Stimulated activated CD4-positive, alpha-beta T cell treated with anti-CD3 and anti-CD28 coated beads, Interleukin-15, amount 100 ng/mL, for 24 hours (primary cell): ENCODE data around the gene NKX1-2.
A peak's percentile ranks its signal among the peaks of the same experiment; 100 is the strongest.

Source experiments
- DNase-seq: peaks from one replicate; pipeline ENCODE4 v3.0.0-alpha.2; 2020

The NKX1-2 gene

DNA sequence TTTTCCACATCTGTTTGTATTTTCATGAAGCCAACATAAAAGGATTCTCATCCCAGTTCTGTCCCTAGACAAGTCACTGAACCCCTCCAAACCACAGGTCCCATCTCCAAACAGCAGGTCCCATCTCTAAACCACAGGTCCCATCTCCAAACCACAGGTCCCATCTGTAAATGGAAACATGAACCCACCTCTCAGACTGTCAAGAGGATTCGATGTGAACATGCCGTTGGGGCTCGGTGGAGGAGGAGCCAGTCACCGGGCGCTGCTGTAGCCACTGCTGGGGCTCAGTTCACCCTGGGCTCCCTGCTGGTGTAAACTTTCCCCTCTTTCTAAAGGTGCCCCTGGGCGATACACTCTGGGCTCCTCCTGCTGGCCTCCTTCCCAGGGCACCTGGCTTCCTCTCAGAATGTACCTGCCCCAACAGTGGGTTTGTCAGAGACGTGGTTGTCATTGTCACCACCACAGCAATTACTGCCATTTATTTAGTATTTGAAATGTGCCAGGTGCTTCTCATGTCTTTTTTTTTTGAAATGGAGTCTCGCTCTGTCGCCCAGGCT lies 24.8 kb upstream of the NKX1-2 start:
- no peak for DNase-seq

DNA sequence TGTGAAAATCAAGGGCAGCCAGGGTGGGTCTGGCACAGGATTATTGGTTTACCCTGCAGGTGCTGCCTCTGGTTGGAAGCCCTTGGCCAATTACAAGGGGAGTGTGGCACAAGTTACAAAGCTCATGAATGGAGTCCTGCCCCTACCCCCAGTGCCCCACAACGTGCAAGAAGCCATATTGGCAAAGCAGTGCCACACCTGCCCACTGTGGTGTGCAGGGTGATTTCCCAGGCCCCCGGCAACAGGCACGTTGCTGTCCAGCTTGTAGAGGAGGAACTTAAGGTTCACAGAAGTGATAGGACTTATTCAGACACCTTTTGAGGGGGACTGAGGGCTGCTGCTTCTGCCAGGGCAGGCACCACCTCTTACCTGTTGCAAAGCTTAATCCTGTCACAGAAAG lies 23.2 kb upstream of the NKX1-2 start:
- no peak for DNase-seq

DNA sequence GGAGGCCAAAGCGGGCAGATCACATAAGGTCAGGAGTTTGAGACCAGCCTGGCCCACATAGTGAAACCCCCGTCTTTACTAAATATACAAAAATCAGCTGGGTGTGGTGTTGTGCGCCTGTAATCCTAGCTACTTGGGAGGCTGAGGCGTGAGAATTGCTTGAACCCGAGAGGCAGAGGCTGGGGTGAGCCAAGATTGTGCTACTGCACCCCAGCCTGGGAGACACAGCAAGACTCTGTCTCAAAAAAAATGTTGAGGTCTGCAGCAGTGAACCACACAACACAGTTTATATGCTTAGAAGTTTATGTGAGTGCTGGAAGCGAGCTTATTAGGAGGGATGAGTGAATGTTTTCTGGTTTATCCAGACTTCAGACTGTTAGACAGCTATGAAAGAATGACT lies 22.2 kb upstream of the NKX1-2 start:
- DNase-seq, result no peak

DNA sequence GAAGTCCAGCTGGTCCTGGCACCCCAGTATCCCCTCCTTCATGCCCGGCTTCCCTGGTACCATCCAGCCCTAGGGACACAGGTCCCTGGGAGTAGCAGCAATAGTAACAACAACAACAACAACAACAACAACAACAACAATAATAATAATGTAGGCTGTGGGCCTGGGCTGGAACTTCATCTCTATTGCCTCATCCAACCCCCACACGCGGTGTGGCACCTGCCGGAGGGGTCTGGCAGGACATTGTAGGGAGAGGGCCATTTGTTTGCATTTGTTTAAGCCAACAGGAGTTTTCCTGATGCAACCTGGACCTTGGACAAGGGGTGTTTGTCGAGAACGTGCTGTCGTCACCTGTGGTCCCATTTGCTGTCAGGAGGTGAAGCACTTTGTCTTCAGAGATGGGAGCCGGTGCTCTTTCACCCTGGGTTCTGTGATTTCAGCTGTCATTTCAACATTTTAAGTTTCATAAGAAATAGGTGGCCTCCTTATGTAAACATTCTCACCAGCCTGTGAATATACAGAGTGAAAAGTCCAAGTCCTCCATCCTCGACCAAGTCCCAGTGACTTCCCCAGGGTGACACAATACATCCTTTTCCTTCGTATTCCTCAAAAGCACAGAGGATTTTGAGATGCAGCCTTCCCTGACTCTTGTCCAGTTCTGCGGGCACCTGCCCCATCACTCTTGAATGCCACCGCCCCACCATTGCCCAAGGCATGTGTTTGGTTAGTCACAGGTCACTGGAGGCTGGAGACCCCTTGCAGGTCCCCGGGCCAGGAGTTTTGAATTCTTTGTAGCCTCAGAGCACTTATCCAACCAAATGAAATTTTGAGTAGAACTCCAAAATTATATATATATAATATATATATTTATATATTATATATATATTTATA lies 21.0 kb upstream of the NKX1-2 start:
- DNase-seq, result no peak

DNA sequence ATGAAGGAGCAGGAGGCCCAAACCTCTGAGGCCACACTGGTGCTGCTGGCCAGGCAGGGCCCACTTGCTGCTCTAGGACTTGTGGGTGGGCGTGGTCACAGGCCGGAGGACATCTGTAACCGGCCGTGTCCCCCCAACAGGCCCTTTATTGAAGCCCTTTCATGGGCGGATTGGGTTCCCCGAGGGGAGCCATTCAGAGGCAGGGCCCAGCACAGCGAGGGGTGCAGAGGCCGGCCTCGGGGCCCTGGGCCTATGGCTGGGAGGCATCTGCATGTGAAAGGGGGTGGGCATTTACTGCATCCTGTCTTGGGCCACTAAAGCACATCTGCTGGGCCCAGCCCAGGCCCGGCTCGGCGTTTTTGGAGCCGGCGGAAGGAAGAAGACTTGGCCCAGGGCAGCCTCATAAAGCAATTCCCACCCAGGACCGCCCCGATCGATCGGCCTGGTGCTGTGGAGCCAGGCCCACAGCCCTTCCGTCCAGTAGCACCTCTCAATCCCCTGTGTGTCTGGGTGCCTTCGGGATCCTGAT lies 20.2 kb upstream of the NKX1-2 start:
- no peak for DNase-seq

DNA sequence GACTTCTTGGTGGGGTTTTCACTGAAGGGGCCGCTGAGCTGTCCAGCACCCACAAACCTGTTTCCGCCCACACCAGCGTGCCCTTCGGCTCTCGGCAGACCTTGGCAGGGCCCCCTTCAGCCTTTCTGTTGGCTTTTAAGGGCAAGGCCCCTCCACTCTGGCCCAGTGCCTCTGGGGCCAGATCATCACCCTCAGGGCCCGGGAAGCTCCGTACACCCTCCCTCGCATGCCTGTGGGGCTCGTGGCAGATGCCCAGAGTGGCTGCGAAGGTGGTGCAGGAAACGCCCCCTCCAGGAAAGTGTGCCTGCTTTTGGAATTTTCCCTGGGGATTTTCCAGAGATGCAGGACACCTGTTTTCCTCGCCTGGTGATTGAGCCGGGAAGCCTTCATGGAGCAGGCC lies 18.8 kb upstream of the NKX1-2 start:
- DNase-seq, result no peak

DNA sequence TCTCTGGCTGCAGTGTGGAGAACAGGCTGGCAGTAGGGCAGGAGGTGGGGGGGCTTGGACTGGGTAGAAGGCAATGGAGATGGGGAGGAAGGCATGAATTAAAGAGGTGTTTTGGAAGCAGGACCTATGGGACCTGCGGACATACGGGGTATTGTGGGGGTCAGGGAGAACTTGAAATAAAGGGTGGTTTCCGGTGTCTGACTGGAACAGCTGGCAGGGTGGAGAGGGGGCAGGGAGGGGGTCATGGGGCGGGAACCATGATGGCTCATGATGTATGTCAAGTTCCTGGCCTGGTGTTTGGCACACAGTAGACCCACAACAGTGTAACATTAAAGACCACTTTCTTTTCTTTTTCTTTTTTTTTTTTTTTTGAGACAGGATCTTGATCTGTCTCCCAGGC lies 17.3 kb upstream of the NKX1-2 start:
- no peak for DNase-seq

DNA sequence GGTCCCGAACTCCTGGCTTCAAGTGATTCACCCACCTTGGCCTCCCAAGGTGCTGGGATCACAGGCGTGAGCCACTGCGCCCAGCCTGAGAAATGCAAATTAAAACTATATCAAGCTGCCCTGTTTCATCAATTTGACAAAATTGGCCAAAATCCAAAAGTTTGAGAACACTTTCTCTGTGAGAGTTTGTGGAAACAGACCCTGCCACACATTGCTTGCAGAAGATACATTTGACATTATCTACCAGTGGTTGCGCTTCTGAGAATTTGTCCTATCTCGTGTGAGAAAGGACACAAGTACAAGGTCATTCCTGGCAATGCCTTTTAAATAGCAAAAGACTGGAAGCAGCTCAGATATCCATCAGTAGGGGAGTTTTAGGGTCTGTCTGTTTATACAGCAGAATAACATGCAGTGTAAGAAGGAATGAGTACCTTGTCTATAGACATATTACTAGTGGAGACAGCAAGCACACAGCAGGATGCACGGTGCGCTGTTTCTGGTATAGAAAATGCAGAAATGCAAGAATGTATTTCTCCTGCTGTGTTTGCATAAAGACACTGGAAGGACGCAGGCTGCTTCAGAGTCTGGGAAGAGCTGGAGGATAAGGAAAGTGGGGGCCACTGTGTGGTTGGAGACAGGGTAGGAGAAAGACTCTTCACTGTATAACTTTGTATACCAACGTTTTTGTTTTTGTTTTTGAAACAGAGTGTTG lies 16.1 kb upstream of the NKX1-2 start:
- DNase-seq, result no peak

DNA sequence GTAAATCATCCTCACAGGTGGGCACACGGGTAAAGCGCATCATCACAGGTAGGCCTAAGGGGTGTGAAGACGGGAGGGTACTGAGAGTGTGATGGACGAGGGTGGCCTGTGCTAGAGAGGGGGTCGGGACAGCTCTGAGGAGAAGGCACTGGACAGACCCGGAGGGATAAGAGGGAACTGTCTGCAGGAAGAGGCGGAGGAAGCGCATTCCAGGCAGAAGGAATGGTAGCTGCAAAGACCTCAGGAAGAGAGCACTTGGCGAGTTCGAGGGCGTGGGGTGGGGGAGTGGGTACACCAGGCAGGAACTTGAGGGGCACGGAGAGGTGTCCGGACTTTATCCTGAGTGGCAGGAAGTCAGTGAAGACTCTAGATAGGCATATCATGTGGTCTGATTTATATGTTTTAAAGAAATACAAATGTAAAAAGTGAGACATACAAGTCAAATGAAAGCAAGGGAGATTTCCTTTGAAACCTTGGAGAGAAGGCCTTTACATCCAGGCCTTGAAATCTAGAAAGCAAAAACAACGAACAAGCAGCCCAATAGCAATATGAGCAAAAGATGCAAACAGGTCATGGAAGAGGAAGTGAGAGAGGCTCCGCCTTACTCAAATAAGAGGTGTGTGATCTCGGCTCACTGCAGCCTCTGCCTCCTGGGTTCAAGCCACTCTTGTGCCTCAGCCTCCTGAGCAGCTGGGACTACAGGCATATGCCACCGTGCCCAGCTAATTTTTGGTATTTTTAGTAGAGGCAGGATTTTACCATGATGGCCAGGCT lies 15.4 kb upstream of the NKX1-2 start:
- DNase-seq, result no peak

DNA sequence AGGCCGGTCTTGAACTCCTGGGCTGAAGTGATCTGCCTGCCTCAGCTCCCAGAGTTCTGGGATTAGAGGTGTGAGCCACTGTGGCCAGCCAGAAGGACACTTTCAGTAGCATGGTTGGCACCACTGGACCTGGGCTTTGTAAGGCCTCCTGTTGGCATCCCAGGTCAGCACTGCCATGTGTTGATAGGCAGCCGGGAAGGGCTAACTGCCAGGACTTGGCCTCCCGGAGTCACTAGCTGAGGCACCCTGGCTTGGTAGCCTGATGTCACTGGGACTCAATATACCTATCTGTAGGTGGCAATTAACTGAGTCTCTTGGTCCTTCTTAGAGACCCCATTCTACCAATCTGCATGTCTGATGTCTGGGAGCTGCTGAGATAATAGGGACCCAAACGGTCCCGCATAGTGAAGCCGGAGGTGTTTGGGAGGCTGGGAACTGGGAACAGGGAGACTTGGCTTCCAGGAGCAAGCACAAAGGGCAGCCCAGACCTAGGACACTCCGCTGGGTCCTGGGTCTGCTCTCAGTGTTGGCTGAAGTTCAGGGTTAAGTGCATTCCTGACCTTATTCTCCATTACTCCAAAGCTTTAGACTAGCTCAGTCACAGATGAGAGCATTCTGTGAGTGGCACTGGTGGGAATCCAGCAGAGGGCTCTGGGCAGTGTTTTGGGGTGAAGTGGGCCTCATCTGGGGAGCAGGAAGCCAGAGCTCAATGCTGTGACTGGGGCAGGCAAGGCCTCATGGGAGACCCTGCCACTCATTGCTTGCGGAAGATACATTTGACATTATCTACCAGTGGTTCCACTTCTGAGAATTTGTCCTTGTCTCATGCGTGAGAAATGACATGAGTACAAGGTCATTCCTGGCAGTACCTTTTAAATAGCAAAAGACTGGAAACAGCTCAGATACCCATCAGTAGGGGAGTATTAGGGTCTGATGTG lies 14.5 kb upstream of the NKX1-2 start:
- no peak for DNase-seq

DNA sequence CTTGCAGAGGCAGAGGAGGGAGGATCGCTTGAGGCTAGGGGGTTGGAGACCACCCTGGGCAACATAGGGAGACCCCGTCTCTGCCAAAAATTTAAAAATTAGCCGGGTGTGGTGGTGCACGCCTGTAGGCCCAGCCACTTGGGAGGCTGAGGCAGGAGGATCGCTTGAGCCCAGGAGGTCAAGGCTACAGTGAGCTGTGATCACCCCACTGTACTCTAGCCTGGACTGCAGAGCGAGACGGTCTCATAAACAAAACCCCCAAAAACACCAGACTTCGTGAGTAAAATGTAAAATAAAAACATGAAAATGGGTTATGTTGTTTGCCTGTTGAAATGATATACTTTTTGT lies 12.5 kb upstream of the NKX1-2 start:
- no peak for DNase-seq

DNA sequence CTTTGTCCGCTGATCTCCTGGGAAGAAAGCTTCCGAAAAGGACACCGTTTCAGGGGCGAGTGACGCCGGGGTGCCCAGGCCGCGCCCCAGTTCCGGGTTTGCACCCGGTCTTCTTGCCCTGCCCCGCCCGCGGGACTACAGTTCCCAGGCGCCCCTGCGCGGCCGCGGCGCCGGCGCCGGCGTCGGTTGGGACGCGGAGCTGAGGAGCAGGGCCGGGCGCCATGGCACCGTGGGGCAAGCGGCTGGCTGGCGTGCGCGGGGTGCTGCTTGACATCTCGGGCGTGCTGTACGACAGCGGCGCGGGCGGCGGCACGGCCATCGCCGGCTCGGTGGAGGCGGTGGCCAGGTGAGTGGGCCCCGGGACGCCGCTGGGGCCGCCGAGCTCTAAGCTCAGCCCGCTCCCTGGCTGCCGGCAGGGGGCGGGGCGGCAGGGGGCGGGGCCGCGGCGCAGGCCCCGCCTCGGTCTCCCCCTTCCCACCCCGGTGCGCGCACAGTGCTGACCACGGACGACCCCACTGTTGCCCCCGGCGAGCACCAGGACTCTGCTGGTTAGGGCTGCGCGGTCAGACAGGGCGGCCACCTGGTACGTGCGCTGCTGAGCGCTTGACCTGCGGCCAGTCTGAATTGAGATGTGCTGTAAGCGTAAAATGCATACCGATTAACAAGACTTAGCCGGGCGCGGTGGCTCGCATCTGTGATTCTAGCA lies 12.0 kb upstream of the NKX1-2 start, which contains the start of gene LHPP:
TSS of gene LHPP (plus strand) at position 182 of the 706 bp plus-strand sequence. CDS start at position 222, 40 bp downstream.
- peak; percentile 92 for DNase-seq

DNA sequence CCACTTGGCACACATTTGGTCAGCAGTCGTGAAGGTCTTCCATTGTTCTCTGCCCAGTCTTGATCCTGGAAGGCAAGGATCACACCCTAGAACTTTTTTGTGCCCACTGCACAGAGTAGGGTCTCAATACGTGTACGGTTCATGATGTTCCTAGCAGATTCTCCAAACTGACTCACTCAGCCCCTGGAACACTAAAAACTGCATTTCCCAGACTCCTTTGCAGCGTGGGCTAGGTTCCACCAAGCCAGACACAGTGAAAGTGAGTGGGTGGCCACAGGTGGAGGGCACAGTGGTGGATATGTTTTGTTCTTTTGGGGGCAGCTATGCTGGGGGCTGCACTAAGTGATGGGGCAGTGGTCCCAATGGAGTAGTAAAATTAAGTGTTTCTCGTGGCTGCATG lies 10.3 kb upstream of the NKX1-2 start:
- no peak for DNase-seq

DNA sequence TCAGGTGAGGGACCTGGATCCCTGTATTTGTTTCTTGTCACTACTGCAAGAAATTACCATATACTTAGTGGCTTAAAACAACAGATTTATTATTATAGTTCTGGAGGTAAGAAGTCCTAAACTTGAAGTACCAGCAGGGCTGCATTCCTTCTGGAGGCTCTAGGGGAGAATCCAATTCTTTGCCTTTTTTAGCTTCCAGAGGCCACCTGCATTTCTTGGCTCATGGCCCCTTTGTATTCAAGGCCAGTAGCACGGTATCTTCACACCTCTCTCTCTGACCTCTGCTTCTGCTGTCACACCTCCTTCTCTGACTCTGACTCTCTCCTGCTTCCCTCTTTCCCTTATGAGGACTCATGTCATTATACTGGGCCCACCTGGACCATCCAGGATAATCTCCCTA lies 9.6 kb upstream of the NKX1-2 start:
- DNase-seq, result no peak

DNA sequence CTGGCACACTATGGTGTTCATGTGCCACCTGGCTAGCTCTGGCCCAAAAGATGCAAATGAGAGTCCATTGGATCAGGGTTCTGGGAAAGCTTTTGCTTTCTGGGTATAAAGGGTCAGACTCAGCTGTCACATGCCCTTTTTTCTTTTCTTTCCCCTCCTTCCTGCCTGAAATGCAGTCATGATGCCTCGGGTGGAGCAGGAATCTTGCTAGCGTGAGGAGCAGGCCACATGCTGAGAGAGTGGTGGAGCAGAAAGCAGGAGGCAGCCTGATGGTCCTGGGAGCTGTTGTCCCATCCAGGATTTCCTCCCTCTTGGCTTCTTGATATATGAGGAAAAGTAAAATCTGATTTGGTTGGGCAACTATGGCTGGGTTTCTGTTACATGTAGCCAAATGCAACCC lies 9.1 kb upstream of the NKX1-2 start:
- DNase-seq, result no peak

DNA sequence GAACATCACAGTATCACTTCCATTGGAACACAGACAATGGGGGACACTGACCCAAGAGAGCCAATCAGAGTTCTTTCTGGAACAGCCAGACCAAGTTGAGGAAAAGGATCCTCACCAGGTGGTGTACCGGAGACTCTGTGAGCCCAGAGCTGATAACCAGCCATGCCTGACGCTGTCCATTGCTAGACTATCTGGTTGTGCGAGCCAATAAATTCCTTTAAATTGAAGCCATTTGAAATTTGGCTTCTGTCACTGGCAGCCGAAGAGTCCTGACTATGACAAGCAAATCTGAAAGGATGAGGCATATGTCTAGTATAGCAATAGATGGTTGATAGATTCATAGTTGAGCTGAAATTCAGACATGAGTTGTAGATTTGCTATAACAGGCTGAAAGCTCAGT lies 8.6 kb upstream of the NKX1-2 start:
- DNase-seq, result no peak

DNA sequence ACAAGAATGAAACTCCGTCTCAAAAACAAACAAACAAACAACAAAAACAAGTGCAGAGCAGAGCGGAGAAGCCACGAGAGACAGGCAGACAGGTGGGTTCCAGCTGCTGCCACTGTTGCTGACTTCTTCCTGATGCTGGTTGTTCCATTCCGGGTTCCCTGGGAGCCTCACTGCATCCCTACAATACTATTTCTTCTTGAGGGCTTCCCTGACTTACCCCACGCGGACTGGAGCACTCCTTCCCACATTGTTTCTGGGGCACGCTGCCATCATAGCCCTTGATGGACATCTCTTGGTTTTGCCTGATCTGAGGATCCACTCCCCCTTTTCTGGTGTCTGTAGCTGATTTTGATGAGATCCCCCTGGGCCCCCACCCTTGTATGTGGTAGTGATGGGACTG lies 5.6 kb upstream of the NKX1-2 start:
- DNase-seq, result no peak

DNA sequence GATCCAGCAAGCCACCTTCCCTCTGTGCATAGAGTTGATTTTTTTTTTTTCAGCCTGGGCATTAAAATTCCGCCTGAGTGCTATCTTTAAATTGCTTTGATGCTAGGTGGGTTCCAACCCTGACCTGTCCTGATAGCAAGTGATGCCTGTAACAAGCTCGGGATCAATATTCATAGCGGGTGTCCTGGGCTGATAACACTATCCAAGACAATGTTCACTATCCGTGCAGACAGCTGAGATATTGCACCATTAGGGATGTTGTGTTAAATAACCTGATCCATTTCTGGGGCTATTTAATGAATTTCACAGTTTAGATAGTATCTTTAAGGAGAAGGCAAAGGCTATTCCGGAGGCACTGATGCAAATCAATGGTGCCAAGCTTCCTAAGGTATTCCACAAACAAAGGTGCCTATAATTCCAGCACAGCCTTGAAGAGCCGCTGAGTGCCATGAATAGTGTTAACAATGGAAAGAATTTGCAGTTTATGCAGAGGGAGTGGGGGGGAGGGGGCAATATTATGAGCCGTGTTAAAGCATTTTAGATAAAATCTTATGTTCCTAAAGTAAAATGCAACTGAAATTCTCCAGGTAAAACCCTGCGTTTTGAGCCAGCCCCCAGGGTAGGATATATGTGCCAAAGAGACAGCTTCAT lies 4.2 kb upstream of the NKX1-2 start:
- DNase-seq, result no peak

DNA sequence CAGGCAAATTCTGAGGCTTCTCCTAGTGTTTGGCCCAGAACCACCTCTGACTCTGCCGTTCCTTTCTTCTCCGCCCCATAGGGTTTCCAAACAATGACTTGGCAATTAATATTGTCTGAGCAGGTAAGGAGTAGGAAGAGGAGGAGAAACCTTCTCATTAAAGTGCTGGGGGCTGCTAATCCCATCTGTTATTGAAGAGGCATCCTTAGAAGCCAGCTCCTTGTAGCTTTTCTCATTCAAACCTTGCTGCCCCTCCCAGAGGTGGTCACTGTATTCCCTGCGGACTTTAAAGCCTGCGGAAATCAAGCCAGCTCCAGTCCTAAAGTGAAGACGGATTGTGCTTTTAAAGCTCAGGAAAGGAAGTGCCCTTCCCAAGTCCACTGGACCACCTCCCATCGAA lies 1.4 kb upstream of the NKX1-2 start:
- DNase-seq, result no peak

DNA sequence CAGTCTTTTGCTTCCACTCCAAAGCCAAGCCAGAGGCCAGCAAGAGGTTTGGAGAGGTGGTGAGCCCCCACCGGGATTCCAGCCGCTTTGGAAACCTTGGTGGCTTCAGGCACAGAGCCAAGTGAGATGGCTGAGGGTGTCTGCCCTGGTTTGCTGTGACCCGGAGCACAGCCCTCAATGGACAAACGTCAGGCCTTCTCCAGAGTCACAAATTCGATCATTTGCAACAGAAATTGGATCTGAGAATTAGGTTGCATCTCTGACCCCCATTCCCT lies 885 bp upstream of the NKX1-2 start:
- DNase-seq, result no peak
